ENCODE results near the gene RAD51D. TPM values are rescaled to one million over a fixed set of nuclear protein-coding genes. Genes with fewer than 3 reads are reported as not detected.
"Not testable (repeated sequence)": the region's sequence is repeated elsewhere in the genome, so short reads cannot be mapped to it uniquely, and the experiment has no call there.

RAD51D gene
- total RNA-seq, 1 donor: 14.8 TPM

GRCh38 chr17:35116845-35117244, 2.8 kb downstream of the RAD51D start:
- no peak overlapping the region for H3K4me3 ChIP-seq (ENCODE audit: low read depth, low read length)
- DNase-seq (ENCODE audit: low read depth): no peak

GRCh38 chr17:35110791-35111190, 8.9 kb downstream of the RAD51D start:
- DNase-seq (ENCODE audit: low read depth); H3K4me3 ChIP-seq (ENCODE audit: low read depth, low read length): not testable (repeated sequence)

More at GRCh38 chr17:35116845-35117244, 2.8 kb downstream of the RAD51D start:
- TF ChIP-seq CTCF (IDR thresholded peaks at IDR 0.05; ENCODE audit: insufficient read depth, low read length): no peak

- TF ChIP-seq CTCF (IDR thresholded peaks at IDR 0.05; ENCODE audit: insufficient read depth, low read length): no peak
- no peak for DNase-seq (ENCODE audit: low read depth)
- H3K4me3 ChIP-seq (ENCODE audit: low read depth, low read length): no peak overlapping the region
Observed at GRCh38 chr17:35104844-35105450, 14.7 kb downstream of the RAD51D start.

GRCh38 chr17:35103271-35103670, 16.4 kb downstream of the RAD51D start:
- no peak for TF ChIP-seq CTCF (IDR thresholded peaks at IDR 0.05; ENCODE audit: insufficient read depth, low read length)
- no peak overlapping the region for H3K4me3 ChIP-seq (ENCODE audit: low read depth, low read length)
- no peak for DNase-seq (ENCODE audit: low read depth)

GRCh38 chr17:35101725-35102124, 17.9 kb downstream of the RAD51D start:
- no peak overlapping the region for H3K4me3 ChIP-seq (ENCODE audit: low read depth, low read length)
- DNase-seq (ENCODE audit: low read depth): no peak
- no peak for TF ChIP-seq CTCF (IDR thresholded peaks at IDR 0.05; ENCODE audit: insufficient read depth, low read length)

- no peak overlapping the region for H3K4me3 ChIP-seq (ENCODE audit: low read depth, low read length)
- DNase-seq (ENCODE audit: low read depth): no peak
- TF ChIP-seq CTCF (IDR thresholded peaks at IDR 0.05; ENCODE audit: insufficient read depth, low read length): no peak
Observed at GRCh38 chr17:35101036-35101435, 18.6 kb downstream of the RAD51D start.

- TF ChIP-seq CTCF (IDR thresholded peaks at IDR 0.05; ENCODE audit: insufficient read depth, low read length): no peak
- H3K4me3 ChIP-seq (ENCODE audit: low read depth, low read length): no peak overlapping the region
- DNase-seq (ENCODE audit: low read depth): no peak
Observed at GRCh38 chr17:35099908-35100307, 19.8 kb downstream of the RAD51D start.

Measured in fibroblast of the aortic adventitia (primary cell).